C4-2B (cell line): ENCODE data around the gene B3GALT5.

Experiments
- H3K27ac ChIP-seq: fragments of 450-650 bp; 2 replicates; pipeline ENCODE4 v1.5.1; 2017
- ZFX ChIP-seq: fragments of 450-650 bp; IDR thresholded peaks from 2 replicates; pipeline ENCODE4 v1.6.1; 2017
- TF ChIP-seq, protein P1 (sequence below): fragments of 450-650 bp; conservative IDR thresholded peaks from 2 replicates; pipeline ENCODE4 v1.5.1; 2017; ENCODE audit warnings: mild to moderate bottlenecking

B3GALT5 gene

DNA sequence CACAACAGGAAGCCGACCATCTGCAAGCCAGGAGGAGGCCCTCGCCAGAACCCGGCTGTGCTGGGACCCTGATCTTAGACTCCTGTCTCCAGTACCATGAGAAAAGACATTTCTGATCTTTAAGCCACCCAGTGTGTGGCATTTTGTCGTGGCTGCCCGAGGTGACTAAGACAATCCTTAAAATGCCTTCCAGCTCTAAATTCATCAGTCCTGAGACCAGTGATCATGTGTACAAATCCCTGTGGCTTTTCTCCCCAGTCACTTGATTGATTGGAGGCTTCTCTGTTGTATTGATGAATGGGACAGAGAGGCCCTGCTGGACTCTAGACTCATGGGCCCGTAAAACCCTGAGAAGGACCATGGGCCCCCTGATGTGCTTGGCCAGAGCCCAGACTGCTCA lies 36.1 kb downstream of the B3GALT5 start:
- no peak for TF ChIP-seq ZFX
- TF ChIP-seq, protein P1, sequence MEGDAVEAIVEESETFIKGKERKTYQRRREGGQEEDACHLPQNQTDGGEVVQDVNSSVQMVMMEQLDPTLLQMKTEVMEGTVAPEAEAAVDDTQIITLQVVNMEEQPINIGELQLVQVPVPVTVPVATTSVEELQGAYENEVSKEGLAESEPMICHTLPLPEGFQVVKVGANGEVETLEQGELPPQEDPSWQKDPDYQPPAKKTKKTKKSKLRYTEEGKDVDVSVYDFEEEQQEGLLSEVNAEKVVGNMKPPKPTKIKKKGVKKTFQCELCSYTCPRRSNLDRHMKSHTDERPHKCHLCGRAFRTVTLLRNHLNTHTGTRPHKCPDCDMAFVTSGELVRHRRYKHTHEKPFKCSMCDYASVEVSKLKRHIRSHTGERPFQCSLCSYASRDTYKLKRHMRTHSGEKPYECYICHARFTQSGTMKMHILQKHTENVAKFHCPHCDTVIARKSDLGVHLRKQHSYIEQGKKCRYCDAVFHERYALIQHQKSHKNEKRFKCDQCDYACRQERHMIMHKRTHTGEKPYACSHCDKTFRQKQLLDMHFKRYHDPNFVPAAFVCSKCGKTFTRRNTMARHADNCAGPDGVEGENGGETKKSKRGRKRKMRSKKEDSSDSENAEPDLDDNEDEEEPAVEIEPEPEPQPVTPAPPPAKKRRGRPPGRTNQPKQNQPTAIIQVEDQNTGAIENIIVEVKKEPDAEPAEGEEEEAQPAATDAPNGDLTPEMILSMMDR: no peak

DNA sequence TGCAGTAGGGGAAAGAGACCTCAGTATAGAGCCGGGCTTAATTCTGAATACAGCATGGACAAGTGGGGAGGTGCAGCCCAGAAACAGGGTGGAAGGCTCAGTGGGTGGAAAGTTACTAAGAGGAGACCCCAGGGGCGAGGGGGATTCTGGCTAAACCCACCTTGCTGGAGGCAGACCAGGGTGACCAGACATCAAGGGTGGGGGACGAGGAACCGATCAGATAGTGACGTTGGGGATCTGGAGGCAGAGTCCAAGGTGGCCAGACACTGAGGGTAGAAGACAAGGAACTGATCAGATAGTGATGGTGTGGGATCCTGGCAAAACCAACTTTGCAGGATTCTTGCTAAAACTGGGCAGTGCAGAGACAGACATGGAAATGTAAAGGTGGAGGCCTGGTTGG lies 36.8 kb downstream of the B3GALT5 start:
- TF ChIP-seq ZFX: no peak
- TF ChIP-seq, protein P1: no peak
- no peak overlapping the region for H3K27ac ChIP-seq

More for the DNA sequence above, 36.1 kb downstream of the B3GALT5 start:
- no peak overlapping the region for H3K27ac ChIP-seq

DNA sequence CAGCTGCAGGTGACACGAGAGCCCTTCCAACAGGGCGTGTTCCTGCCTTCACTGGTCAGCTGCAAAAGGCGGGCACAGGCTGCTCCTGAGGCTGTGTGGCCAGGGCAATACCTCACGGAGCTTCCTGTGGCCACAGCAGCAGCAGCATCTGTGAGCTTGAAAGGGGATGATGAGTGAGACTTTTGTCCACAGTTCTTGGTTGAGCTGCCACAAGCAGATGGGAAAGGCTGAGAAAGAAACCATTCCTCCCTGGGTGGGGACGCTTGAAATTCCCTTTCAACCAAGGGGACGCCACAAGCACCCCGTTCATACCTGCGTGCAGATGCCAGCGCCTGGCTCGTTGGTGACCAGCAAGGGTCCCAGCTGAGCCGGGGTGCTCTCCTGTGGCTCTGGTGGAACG lies 37.6 kb downstream of the B3GALT5 start:
- H3K27ac ChIP-seq: no peak overlapping the region
- TF ChIP-seq, protein P1: no peak
- no peak for TF ChIP-seq ZFX

DNA sequence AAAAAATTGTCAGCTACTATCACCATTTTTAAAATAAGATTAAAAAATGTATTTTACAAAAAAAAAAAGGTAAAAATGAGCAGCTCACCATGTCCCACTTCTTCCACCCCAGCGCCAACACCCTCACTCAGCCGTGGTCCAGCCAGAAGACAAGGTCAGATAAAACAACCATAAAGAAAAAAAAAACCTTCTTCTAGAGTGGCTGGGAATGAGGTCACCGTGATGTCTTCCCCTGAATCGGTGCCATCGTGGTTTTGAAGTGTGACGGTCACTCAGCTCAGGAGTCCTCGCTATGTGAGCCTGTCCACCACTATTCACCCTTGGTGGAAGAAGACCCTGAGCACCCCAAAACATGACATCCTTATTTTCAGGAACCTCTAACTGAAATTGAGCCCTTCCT lies 38.1 kb downstream of the B3GALT5 start:
- H3K27ac ChIP-seq: no peak overlapping the region
- TF ChIP-seq ZFX: no peak
- TF ChIP-seq, protein P1: no peak

DNA sequence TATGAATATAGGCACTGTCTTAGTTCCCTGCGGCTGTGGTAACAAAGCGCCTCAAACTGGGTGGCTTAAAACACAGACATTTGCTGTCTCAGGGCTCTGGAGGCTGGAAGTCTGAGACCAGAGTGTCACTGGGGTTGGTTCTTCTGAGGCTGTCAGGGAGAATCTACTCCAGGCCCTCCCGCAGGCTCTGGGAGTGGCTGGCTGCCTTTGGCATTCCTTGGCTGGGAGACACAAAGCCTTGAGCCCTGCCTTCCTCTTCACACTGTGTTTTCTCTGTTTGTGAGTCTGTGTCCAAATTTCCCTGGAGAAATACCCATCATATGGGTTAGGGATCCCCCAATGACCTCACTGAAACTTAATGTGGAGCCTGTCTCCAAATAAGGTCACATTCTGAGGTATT lies 38.5 kb downstream of the B3GALT5 start:
- no peak overlapping the region for H3K27ac ChIP-seq
- TF ChIP-seq, protein P1: no peak
- no peak for TF ChIP-seq ZFX

DNA sequence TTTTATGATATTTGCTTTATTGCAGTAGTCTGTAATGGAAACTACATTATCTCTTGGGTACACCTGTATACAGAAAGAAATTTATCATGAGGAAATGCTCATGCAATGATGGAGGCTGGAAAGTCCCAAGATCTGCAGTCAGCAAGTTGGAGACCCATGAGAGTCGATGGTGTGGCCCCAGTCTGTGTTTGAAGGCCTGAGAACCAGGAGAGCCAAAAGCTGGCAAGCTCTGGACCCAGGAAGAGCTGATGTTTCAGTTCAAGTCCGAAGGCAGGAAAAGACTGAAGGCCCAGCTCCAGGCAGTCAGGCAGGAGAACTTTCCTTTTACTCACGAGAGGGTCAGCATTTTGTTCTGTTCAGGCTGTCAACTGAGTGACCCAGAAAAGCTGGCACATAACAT lies 42.2 kb downstream of the B3GALT5 start:
- TF ChIP-seq ZFX: no peak
- TF ChIP-seq, protein P1: no peak

DNA sequence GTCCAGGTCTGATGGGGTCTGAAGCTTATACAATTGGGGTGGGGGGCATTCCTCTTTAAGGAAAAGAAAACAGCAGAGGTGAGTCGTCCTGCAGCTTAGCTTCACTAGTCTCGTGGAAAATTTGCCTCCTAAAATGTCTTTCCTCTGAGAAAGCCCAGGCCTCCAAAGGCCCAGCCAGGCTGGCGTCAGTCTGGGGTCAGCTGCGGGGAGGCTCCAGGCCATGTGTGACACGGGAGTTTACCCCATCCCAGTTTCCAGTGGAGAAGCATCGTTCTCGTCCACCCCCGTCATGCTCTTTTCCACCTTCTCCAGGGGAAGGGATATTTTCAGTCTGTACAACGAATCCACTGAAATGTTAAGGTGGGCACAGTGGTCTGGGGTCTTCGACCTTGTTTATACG lies 42.8 kb downstream of the B3GALT5 start:
- TF ChIP-seq, protein P1: no peak
- TF ChIP-seq ZFX: no peak

More for the DNA sequence above, 42.2 kb downstream of the B3GALT5 start:
- no peak overlapping the region for H3K27ac ChIP-seq

More for the DNA sequence above, 42.8 kb downstream of the B3GALT5 start:
- no peak overlapping the region for H3K27ac ChIP-seq
